Panc1 (cell line): ENCODE data around the gene ZNF653. TPM values are rescaled to one million over a fixed set of nuclear protein-coding genes. Genes with fewer than 3 reads are reported as not detected.

Source experiments
- ATAC-seq: fragments of 200-7000 bp; cut with Tn5 transposase; 2 replicates; pipeline ENCODE4 v1.9.1; 2020; ENCODE audit warnings: mild to moderate bottlenecking, moderate library complexity
- BruUV-seq: library from RNA; stranded (reverse); fragments of 400-500 nt; replicated peaks from 2 replicates; lab custom pipeline; 2021; lab: Mats Ljungman, UMichigan
- CTCF ChIA-PET: fragments of 300-600 bp; sonication (Branson Sonifier 250); formaldehyde crosslinking; loops from one replicate; lab custom pipeline; 2022; ENCODE audit warnings: antibody characterized with exemption; lab: Charles Lee
- POLR2A ChIA-PET: fragments of 300-600 bp; sonication (Branson Sonifier 250); formaldehyde crosslinking; loops from one replicate; lab custom pipeline; 2022; ENCODE audit warnings: antibody characterized with exemption; lab: Charles Lee
- DNase-seq: peaks from one replicate; pipeline ENCODE4 v3.0.0-alpha.2; 2010; ENCODE audit warnings: low read depth, low spot score
- H3K27ac ChIP-seq: 2 replicates; pipeline ENCODE4 v1.5.1; 2011; ENCODE audit warnings: mild to moderate bottlenecking, low read length, inconsistent platforms
- H3K27me3 ChIP-seq: fragments of 200-500 bp; sonication (Bioruptor generic); 2 replicates; pipeline ENCODE4 v1.6.0; 2014; ENCODE audit warnings: low read length, inconsistent platforms; ENCODE audit not compliant: control insufficient read depth, insufficient read depth
- H3K36me3 ChIP-seq: fragments of 200-500 bp; sonication (Bioruptor generic); 2 replicates; pipeline ENCODE4 v1.5.1; 2014; ENCODE audit warnings: inconsistent platforms, mild to moderate bottlenecking, low read length, moderate library complexity; ENCODE audit not compliant: control insufficient read depth, insufficient read depth
- H3K4me1 ChIP-seq: 2 replicates; pipeline ENCODE4 v1.5.1; 2011; ENCODE audit warnings: inconsistent platforms, mild to moderate bottlenecking, low read length, moderate library complexity; ENCODE audit not compliant: control insufficient read depth, insufficient read depth
- H3K4me3 ChIP-seq, 2 experiments: 2 replicates each; pipeline ENCODE4 v1.5.1; 2011 to 2012; ENCODE audit warnings: low read depth in 2 of 2, low read length in 2 of 2, mild to moderate bottlenecking in 2 of 2, inconsistent platforms in 1 of 2, moderate library complexity in 1 of 2
- H3K9me3 ChIP-seq: fragments of 200-500 bp; sonication (Bioruptor generic); 2 replicates; pipeline ENCODE4 v1.5.1; 2014; ENCODE audit warnings: low read depth, mild to moderate bottlenecking, inconsistent platforms, low read length, moderate library complexity; ENCODE audit not compliant: control insufficient read depth, insufficient read depth
- POLR2AphosphoS5 ChIP-seq: IDR thresholded peaks from 2 replicates; pipeline ENCODE4 v1.6.1; 2012; ENCODE audit warnings: mild to moderate bottlenecking, low read depth, low read length, moderate library complexity
- SIN3A ChIP-seq: IDR thresholded peaks from 2 replicates; pipeline ENCODE4 v1.6.1; 2012; ENCODE audit warnings: low read depth, mild to moderate bottlenecking, low read length, moderate library complexity, borderline replicate concordance; ENCODE audit not compliant: insufficient read depth
- TCF7L2 ChIP-seq: IDR thresholded peaks from 2 replicates; pipeline ENCODE4 v1.6.1; 2011; ENCODE audit warnings: mild to moderate bottlenecking, low read depth, low read length, inconsistent platforms
- in situ Hi-C: cut with HindIII; loops from 2 replicates; pipeline ENCODE4 v1.10.0; 2016; ENCODE audit warnings: low sequenced_read_pairs, low pct_unique_long_range_greater_than_20kb
- intact Hi-C: fragments of 100-400 bp; cut with micrococcal nuclease; formaldehyde crosslinking; loops from one replicate; pipeline ENCODE4 v1.10.0; 2022; ENCODE audit not compliant: unreplicated experiment
- total RNA-seq: library from RNA; stranded (reverse); gene quantifications from one replicate; pipeline ENCODE4 v1.2.1, GENCODE V29; 2021; ENCODE audit not compliant: unreplicated experiment
- TF ChIP-seq, protein P1 (sequence below), 2 experiments: IDR thresholded peaks; 2 replicates each; pipeline ENCODE4 v1.6.1; 2011 to 2012; ENCODE audit warnings: low read depth in 2 of 2, control low read depth in 1 of 2, low read length in 1 of 2, mild to moderate bottlenecking in 1 of 2, moderate library complexity in 1 of 2; ENCODE audit not compliant: insufficient read depth in 1 of 2
- TF ChIP-seq, protein P2 (sequence below): fragments of 450-650 bp; IDR thresholded peaks from 2 replicates; pipeline ENCODE4 v1.5.1; 2017; ENCODE audit warnings: mild to moderate bottlenecking

The ZNF653 gene
- total RNA-seq, 1 experiment from 2014 or later = 10.4 TPM

DNA sequence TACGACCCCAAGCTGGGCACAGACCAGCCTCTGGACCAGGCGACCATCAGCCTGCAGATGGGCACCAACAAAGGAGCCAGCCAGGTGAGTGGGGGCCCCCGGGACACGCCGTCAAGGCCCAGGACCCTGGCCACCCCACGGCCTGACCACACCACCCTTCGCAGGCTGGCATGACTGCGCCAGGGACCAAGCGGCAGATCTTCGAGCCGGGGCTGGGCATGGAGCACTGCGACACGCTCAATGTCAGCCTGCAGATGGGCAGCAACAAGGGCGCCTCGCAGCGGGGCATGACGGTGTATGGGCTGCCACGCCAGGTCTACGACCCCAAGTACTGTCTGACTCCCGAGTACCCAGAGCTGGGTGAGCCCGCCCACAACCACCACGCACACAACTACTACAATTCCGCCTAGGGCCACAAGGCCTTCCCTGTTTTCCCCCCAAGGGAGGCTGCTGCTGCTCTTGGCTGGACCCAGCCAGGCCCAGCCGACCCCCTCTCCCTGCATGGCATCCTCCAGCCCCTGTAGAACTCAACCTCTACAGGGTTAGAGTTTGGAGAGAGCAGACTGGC is 43.8 kb upstream of the ZNF653 start:
- Histone ChIP-seq H3K4me1 (no peaks in the 10 kb centered on the region), H3K36me3 (no peaks in the 10 kb centered on the region), H3K4me3 (no peak overlapping the region), H3K27ac (no peak overlapping the region), H3K9me3 (no peaks in the 10 kb centered on the region), H3K27me3 (no peaks in the 10 kb centered on the region)
- ChIA-PET POLR2A (no interaction called here), CTCF (interaction anchor here (1.4 kb wide), 1 partner anchor 14 kb away, joined by 6 read pairs; no protein-coding TSS in a partner anchor)
- DNase-seq = no peak
- BruUV-seq = no TSS peak
- intact Hi-C loops = no loop called here
- ATAC-seq = no peak
- in situ Hi-C loops = no loop called here
- TF ChIP-seq, protein P1, sequence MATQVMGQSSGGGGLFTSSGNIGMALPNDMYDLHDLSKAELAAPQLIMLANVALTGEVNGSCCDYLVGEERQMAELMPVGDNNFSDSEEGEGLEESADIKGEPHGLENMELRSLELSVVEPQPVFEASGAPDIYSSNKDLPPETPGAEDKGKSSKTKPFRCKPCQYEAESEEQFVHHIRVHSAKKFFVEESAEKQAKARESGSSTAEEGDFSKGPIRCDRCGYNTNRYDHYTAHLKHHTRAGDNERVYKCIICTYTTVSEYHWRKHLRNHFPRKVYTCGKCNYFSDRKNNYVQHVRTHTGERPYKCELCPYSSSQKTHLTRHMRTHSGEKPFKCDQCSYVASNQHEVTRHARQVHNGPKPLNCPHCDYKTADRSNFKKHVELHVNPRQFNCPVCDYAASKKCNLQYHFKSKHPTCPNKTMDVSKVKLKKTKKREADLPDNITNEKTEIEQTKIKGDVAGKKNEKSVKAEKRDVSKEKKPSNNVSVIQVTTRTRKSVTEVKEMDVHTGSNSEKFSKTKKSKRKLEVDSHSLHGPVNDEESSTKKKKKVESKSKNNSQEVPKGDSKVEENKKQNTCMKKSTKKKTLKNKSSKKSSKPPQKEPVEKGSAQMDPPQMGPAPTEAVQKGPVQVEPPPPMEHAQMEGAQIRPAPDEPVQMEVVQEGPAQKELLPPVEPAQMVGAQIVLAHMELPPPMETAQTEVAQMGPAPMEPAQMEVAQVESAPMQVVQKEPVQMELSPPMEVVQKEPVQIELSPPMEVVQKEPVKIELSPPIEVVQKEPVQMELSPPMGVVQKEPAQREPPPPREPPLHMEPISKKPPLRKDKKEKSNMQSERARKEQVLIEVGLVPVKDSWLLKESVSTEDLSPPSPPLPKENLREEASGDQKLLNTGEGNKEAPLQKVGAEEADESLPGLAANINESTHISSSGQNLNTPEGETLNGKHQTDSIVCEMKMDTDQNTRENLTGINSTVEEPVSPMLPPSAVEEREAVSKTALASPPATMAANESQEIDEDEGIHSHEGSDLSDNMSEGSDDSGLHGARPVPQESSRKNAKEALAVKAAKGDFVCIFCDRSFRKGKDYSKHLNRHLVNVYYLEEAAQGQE (IDR thresholded peaks at IDR 0.05; ENCODE audit: insufficient read depth in 1 of 2, low read depth in 2 of 2, low read length in 1 of 2) = no peak
- no peak for TF ChIP-seq SIN3A
- TF ChIP-seq POLR2AphosphoS5 = no peak
- TF ChIP-seq, protein P2, sequence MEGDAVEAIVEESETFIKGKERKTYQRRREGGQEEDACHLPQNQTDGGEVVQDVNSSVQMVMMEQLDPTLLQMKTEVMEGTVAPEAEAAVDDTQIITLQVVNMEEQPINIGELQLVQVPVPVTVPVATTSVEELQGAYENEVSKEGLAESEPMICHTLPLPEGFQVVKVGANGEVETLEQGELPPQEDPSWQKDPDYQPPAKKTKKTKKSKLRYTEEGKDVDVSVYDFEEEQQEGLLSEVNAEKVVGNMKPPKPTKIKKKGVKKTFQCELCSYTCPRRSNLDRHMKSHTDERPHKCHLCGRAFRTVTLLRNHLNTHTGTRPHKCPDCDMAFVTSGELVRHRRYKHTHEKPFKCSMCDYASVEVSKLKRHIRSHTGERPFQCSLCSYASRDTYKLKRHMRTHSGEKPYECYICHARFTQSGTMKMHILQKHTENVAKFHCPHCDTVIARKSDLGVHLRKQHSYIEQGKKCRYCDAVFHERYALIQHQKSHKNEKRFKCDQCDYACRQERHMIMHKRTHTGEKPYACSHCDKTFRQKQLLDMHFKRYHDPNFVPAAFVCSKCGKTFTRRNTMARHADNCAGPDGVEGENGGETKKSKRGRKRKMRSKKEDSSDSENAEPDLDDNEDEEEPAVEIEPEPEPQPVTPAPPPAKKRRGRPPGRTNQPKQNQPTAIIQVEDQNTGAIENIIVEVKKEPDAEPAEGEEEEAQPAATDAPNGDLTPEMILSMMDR = no peak
- no peak for TF ChIP-seq TCF7L2

DNA sequence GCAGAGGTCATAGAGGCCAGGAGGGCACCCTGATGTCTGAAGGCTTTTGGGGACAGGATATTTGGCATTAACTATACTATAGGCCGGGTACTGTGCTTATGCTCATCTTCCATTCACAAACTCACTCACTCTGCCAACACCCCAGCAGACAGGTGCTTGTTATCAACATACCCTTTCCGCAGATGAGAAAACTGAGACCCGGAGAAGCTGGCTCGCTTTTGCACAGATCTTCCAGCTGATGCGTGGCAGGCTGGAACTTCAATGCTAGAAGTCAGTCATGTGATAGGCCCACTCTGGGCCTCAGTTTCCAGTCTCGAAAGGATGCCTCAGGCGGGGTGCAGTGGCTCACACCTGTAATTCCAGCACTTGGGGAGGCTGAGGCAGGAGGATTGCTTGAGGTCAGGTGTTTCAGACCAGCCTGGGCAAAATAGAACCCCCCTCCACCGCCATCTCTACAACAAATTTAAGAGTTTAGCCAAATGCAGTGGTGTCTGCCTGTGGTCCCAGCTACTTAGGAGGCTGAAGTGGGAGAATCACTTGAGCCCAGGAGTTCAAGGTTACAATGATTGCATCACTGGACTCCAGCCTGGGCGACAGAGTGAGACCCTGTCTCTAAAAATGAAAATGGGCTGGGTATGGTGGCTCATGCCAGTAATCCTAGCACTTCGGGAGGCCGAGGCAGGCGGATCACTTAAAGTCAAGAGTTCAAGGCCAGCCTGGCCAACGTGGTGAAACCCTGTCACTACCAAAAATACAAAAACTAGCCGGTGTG is 42.5 kb upstream of the ZNF653 start:
- Histone ChIP-seq H3K4me3 (no peak overlapping the region), H3K27me3 (no peaks in the 10 kb centered on the region), H3K9me3 (no peaks in the 10 kb centered on the region), H3K4me1 (no peaks in the 10 kb centered on the region), H3K36me3 (no peaks in the 10 kb centered on the region), H3K27ac (no peak overlapping the region)
- DNase-seq (no peak), ATAC-seq (no peak)
- TF ChIP-seq TCF7L2 (no peak), POLR2AphosphoS5 (no peak), SIN3A (no peak)
- TF ChIP-seq, protein P2 = no peak
- TF ChIP-seq, protein P1 (IDR thresholded peaks at IDR 0.05; ENCODE audit: insufficient read depth in 1 of 2, low read depth in 2 of 2, low read length in 1 of 2) = no peak
- in situ Hi-C loops (no loop called here), intact Hi-C loops (no loop called here)
- POLR2A ChIA-PET = no interaction called here
- CTCF ChIA-PET = no interaction called here
- no TSS peak for BruUV-seq
